OCI-LY1 (cell line): ENCODE measurements around the gene CALB2.

ENCODE experiments used
- H2AFZ ChIP-seq: fragments of 200-600 bp; sonication (generic), shearing (Covaris generic); 2 replicates; pipeline ENCODE4 v1.6.0; 2014; ENCODE audit warnings: antibody characterized with exemption, mild to moderate bottlenecking, low read length
- H3F3A ChIP-seq: fragments of 200-600 bp; sonication (generic), shearing (Covaris generic); 2 replicates; pipeline ENCODE4 v1.6.0; 2014; ENCODE audit warnings: mild to moderate bottlenecking, antibody characterized with exemption, low read length, moderate library complexity; ENCODE audit not compliant: insufficient read depth
- H3K27ac ChIP-seq: fragments of 200-600 bp; sonication (generic); 2 replicates; pipeline ENCODE4 v1.5.1; 2014; ENCODE audit warnings: low read length, mixed run types, mild to moderate bottlenecking, low read depth; ENCODE audit not compliant: poor library complexity, severe bottlenecking
- H3K27me3 ChIP-seq: fragments of 200-600 bp; sonication (generic); 2 replicates; pipeline ENCODE4 v1.6.0; 2014; ENCODE audit warnings: antibody characterized with exemption, mild to moderate bottlenecking, low read length, moderate library complexity; ENCODE audit not compliant: insufficient read depth
- H3K36me3 ChIP-seq: fragments of 200-600 bp; sonication (generic); 2 replicates; pipeline ENCODE4 v1.6.1; 2014; ENCODE audit warnings: mild to moderate bottlenecking, antibody characterized with exemption, low read length, moderate library complexity, mixed read lengths; ENCODE audit not compliant: insufficient read depth
- H3K4me1 ChIP-seq: fragments of 200-600 bp; sonication (generic); 2 replicates; pipeline ENCODE4 v1.5.1; 2014; ENCODE audit warnings: mild to moderate bottlenecking, low read length, moderate library complexity; ENCODE audit not compliant: insufficient read depth, severe bottlenecking
- H3K4me2 ChIP-seq: fragments of 200-600 bp; sonication (generic), shearing (Covaris generic); 2 replicates; pipeline ENCODE4 v1.6.1; 2014; ENCODE audit warnings: low read length
- H3K4me3 ChIP-seq: fragments of 200-600 bp; sonication (generic); 2 replicates; pipeline ENCODE4 v1.5.1; 2014; ENCODE audit warnings: low read length, low read depth, mild to moderate bottlenecking, mixed read lengths; ENCODE audit not compliant: poor library complexity, severe bottlenecking
- H3K79me2 ChIP-seq: fragments of 200-600 bp; shearing (Covaris generic); 2 replicates; pipeline ENCODE4 v1.6.1; 2016; ENCODE audit warnings: mixed run types, low read length, mixed read lengths; ENCODE audit not compliant: insufficient read depth
- H3K9ac ChIP-seq: fragments of 200-600 bp; sonication (generic), shearing (Covaris generic); 2 replicates; pipeline ENCODE4 v1.6.1; 2014; ENCODE audit warnings: mild to moderate bottlenecking, low read length, mixed read lengths
- H3K9me2 ChIP-seq: fragments of 200-600 bp; sonication (generic), shearing (Covaris generic); 2 replicates; pipeline ENCODE4 v1.6.1; 2014; ENCODE audit warnings: low read depth, mild to moderate bottlenecking, low read length, mixed read lengths
- H3K9me3 ChIP-seq: fragments of 200-600 bp; shearing (Covaris generic); 2 replicates; pipeline ENCODE4 v1.6.1; 2014; ENCODE audit warnings: low read length, mixed read lengths
- H4K20me1 ChIP-seq: fragments of 200-600 bp; sonication (generic), shearing (Covaris generic); 2 replicates; pipeline ENCODE4 v1.6.0; 2016; ENCODE audit warnings: mild to moderate bottlenecking, low read length; ENCODE audit not compliant: insufficient read depth
- CTCF ChIP-seq: fragments of 200-600 bp; sonication (generic), shearing (Covaris generic); IDR thresholded peaks from 2 replicates; pipeline ENCODE4 v1.5.1; 2017; ENCODE audit warnings: mild to moderate bottlenecking, antibody characterized with exemption, low read length, moderate library complexity, mixed read lengths
- EZH2 ChIP-seq: fragments of 200-600 bp; sonication (generic), shearing (Covaris generic); IDR thresholded peaks from 2 replicates; pipeline ENCODE4 v1.8.0; 2017; ENCODE audit warnings: borderline replicate concordance, mixed run types, mild to moderate bottlenecking, antibody characterized with exemption, low read length, moderate library complexity, mixed read lengths

Gene CALB2

GRCh38 chr16:71379711-71380110 is 21.2 kb downstream of the CALB2 start:
- Histone ChIP-seq H3K9ac (no peak overlapping the region), H3K36me3 (no peaks in the 10 kb centered on the region), H3K79me2 (no peaks in the 10 kb centered on the region), H3K4me2 (no peak overlapping the region), H2AFZ (no peak overlapping the region), H3F3A (no peaks in the 10 kb centered on the region), H3K9me2 (no peaks in the 10 kb centered on the region), H3K9me3 (no peaks in the 10 kb centered on the region), H3K27ac (no peak overlapping the region), H4K20me1 (no peaks in the 10 kb centered on the region), H3K27me3 (no peaks in the 10 kb centered on the region), H3K4me1 (no peaks in the 10 kb centered on the region), H3K4me3 (no peak overlapping the region)
- TF ChIP-seq EZH2 (no peak), CTCF (no peak)

- no peak for TF ChIP-seq CTCF
- no peak for TF ChIP-seq EZH2
- H3K27ac ChIP-seq, result no peak overlapping the region
- no peaks in the 10 kb centered on the region for H3F3A ChIP-seq
- H3K9me3 ChIP-seq, result no peaks in the 10 kb centered on the region
- no peaks in the 10 kb centered on the region for H3K79me2 ChIP-seq
- H3K4me3 ChIP-seq, result no peak overlapping the region
- no peaks in the 10 kb centered on the region for H3K36me3 ChIP-seq
- no peak overlapping the region for H2AFZ ChIP-seq
- no peak overlapping the region for H3K4me2 ChIP-seq
- H4K20me1 ChIP-seq, result no peaks in the 10 kb centered on the region
- H3K9ac ChIP-seq, result no peak overlapping the region
- no peaks in the 10 kb centered on the region for H3K27me3 ChIP-seq
- H3K9me2 ChIP-seq, result no peaks in the 10 kb centered on the region
- no peaks in the 10 kb centered on the region for H3K4me1 ChIP-seq
Measured at GRCh38 chr16:71380831-71381230, 22.3 kb downstream of the CALB2 start.

- no peaks in the 10 kb centered on the region for H3K9me3 ChIP-seq
- no peak for TF ChIP-seq CTCF
- TF ChIP-seq EZH2, result no peak
- no peaks in the 10 kb centered on the region for H3F3A ChIP-seq
- no peaks in the 10 kb centered on the region for H3K27me3 ChIP-seq
- H3K36me3 ChIP-seq, result no peaks in the 10 kb centered on the region
- no peaks in the 10 kb centered on the region for H3K9me2 ChIP-seq
- no peak overlapping the region for H3K4me3 ChIP-seq
- no peaks in the 10 kb centered on the region for H3K79me2 ChIP-seq
- H3K4me1 ChIP-seq, result no peaks in the 10 kb centered on the region
- no peaks in the 10 kb centered on the region for H4K20me1 ChIP-seq
- H3K4me2 ChIP-seq, result no peak overlapping the region
- no peak overlapping the region for H3K9ac ChIP-seq
- H3K27ac ChIP-seq, result no peak overlapping the region
- H2AFZ ChIP-seq, result no peak overlapping the region
Measured at GRCh38 chr16:71383054-71383773, 24.7 kb downstream of the CALB2 start.
